GM18858 (cell line): ENCODE results near the gene SLC22A4.

ENCODE experiments used
- ATAC-seq: cut with Tn5 transposase; IDR thresholded peaks from one replicate; pipeline ENCODE4 v1.9.1; 2021; ENCODE audit not compliant: unreplicated experiment

SLC22A4 gene

GRCh38 chr5:132274050-132274792 lies 20.0 kb upstream of the SLC22A4 start:
- no peak for ATAC-seq

GRCh38 chr5:132275367-132276220 lies 18.6 kb upstream of the SLC22A4 start:
- ATAC-seq = no peak

GRCh38 chr5:132277256-132277655 lies 16.9 kb upstream of the SLC22A4 start:
- ATAC-seq = no peak

- ATAC-seq = no peak
Measured at GRCh38 chr5:132277971-132278853, 16.0 kb upstream of the SLC22A4 start.

- no peak for ATAC-seq
Measured at GRCh38 chr5:132279801-132280200, 14.4 kb upstream of the SLC22A4 start.

- no peak for ATAC-seq
Measured at GRCh38 chr5:132280371-132281240, 13.6 kb upstream of the SLC22A4 start.

GRCh38 chr5:132281856-132282614 lies 12.2 kb upstream of the SLC22A4 start:
- ATAC-seq = no peak

GRCh38 chr5:132283423-132284043 lies 10.7 kb upstream of the SLC22A4 start:
- no peak for ATAC-seq

GRCh38 chr5:132289097-132289496 lies 5.1 kb upstream of the SLC22A4 start:
- no peak for ATAC-seq

- no peak for ATAC-seq
Measured at GRCh38 chr5:132291026-132291425, 3.2 kb upstream of the SLC22A4 start.

GRCh38 chr5:132293066-132293991 lies 865 bp upstream of the SLC22A4 start:
- ATAC-seq = peak; percentile 28

GRCh38 chr5:132294728-132295504 lies 722 bp downstream of the SLC22A4 start:
- ATAC-seq = no peak

- ATAC-seq = no peak
Measured at GRCh38 chr5:132295505-132296411, 1.6 kb downstream of the SLC22A4 start.

GRCh38 chr5:132296412-132297016 lies 2.3 kb downstream of the SLC22A4 start:
- no peak for ATAC-seq

GRCh38 chr5:132297211-132297940 lies 3.2 kb downstream of the SLC22A4 start:
- ATAC-seq = no peak
